Measurements from ENCODE around the gene ERC2.

The ERC2 gene

DNA sequence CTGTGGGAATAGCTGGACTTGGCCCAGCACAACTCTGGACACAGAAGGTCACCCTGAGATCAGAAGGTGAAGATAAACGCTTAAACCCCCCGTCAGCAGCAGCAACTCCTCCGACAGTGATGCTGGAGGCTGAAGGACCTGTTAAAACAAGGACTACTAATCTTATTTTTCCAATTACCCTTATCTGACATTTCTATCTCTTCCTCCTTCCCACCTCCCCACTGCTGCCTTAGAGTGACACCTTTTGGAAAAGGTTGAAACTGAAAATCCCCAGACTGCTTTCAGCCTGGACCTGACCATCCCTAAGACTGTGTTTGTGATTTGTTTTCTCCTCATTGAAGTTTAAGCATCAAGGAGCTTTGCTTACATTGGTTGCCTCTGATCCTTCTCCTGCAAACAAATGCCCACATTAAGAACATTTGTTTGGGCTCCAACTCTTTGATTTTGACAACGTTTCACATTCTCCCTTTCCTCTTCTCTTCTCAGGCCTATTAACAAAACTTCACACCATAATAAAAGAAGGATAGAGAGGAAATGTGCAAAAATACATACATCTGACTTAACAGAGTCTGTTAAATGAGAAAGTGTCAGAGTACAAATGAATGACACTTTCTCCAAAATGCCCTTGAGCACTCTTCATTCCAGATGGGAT is 570.6 kb downstream of the ERC2 start:
- in situ Hi-C loops (cut with MboI; ENCODE audit: low sequenced_read_pairs), result no loop called here

DNA sequence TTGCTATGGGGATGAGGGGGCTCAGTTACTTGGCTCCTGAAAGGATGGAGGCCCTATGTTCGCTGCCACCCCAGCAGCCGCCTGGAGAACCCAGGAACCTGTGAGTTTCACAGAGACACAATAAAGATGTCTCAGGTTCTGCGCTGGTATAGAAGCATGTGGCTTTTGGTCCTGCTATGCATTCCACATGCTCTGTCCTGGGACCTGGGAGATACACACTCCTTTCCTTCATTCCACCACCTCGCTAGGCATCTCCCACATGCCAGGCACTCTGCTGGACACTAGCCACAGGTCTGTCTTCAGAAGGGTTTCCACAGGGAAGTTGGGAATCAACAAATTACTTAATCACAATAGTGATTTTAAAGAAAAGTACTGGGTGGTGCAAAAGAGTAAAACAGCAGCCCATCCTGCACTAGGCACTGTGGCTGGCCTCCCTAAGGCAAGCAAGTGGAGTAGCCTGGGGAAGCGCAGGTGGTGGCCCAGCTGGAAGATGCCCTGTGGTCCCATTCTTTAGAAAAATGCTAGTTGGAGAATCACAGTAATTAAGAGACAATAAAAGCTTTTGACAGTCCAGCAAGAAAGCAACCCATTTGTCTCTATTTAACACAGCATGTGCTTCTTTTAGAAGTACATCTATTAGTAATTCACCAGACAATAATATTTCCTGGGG is 572.2 kb downstream of the ERC2 start:
- in situ Hi-C loops (cut with MboI; ENCODE audit: low sequenced_read_pairs), result no loop called here

DNA sequence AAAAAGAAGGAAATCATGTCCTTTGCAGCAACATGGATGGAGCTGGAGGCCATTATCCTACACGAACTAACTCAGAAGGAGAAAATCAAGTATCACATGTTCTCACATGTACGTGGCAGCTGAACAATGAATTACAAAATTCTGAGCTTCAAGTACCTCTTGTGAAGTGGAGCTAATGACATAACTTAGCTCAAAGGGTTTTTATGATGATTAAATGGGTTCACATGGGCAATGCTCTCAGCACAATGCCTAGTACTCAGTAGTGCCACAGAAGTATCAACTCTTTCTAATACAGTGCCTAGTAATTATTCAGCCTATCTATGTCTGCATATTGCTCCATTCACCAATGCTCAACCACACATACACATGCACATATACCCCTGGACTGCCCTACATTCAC is 573.7 kb downstream of the ERC2 start:
- in situ Hi-C loops (cut with MboI; ENCODE audit: low sequenced_read_pairs), result no loop called here

DNA sequence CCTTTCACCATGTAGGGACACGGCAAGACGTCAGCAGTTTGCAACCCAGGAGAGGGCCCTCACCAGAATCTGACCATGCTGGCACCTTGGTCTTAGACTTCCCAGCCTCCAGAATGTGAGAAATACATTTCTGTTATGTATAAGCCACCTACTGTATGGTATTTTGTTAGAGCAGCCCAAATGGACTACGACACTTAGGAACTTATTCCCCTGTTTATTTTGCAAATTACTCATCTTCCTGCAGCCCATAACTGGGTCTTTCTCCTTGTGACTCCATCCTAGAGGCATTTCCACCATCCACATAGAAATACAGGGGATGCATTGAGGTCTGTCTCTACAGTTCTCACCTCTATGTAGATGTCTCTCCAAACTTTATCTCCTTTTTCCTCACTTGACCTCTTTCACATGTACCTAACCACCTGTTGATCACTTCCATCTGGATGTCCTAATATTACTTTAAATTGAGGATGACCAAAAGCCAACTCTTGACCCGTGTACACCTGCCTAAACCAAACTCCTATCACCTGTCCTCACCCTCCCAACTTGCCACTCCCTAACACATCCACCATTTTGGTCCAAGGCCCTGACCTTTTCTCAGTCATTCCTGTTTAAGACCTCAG is 575.1 kb downstream of the ERC2 start:
- in situ Hi-C loops (cut with MboI; ENCODE audit: low sequenced_read_pairs), result no loop called here

DNA sequence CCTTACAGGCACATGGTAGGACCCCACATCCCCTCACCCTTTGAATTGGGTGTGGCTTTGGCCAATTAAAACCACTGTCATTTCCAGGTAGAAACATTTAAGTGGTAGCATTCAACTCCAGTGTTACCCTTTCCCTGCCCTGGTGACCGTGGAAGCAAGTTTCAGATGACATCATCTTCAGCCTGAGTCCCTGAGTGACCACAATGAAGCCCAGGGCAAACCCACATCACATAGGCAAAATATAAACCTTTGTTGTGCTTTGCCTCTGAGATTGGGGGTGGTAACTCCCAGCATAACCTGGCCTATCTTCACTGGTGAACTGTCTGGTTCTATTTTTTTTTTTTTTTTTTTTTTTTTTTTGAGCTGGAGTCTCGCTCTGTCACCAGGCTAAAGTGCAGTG is 577.2 kb downstream of the ERC2 start:
- in situ Hi-C loops (cut with MboI; ENCODE audit: low sequenced_read_pairs), result no loop called here

DNA sequence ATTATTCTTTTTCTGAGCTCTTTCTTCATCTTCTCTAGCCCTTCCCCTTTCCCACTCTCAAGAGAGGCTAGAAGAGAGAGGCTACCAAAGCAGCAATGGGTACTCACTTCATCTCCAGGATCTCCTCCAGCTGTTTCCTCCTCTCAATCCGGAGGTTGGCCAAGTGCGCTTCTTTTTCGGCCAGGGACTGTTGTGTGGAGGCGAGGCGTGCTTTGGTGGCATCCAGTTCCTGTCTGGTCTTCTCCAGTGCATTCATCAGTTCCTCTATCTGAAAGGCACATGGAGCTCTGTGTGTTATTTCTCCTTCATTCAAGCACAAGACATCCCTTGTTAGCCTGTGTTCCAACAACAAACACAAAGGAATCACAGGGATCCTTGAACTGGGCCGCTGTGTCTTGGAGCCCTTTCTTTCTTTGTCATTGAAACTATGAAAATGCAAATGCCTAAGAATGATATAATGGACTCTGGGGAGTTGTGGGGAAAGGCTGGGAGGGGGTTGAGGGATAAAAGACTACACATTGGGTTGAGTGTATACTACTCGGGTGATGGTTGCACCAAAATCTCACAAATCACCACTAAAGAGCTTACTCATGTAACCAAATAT is 579.9 kb downstream of the ERC2 start:
- in situ Hi-C loops (cut with MboI; ENCODE audit: low sequenced_read_pairs), result no loop called here

DNA sequence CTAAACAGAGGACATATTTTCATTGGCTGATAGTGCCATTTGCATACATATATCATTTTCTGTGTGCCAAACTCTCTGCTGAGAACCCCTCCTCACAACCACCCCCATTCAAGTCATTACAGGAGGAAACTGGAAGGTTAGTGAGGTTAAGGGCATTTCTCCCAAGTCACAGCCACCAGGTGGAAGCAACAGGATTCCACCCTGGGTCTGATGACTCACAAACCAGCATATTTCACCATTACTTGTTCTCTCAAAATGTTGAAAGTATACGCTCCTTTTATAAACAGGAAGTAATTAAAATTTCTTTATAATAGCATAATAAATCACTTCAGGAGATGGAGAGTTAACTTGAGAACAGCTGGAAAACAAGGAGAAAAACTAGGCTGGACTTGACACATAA is 582.5 kb downstream of the ERC2 start:
- in situ Hi-C loops (cut with MboI; ENCODE audit: low sequenced_read_pairs), result no loop called here

DNA sequence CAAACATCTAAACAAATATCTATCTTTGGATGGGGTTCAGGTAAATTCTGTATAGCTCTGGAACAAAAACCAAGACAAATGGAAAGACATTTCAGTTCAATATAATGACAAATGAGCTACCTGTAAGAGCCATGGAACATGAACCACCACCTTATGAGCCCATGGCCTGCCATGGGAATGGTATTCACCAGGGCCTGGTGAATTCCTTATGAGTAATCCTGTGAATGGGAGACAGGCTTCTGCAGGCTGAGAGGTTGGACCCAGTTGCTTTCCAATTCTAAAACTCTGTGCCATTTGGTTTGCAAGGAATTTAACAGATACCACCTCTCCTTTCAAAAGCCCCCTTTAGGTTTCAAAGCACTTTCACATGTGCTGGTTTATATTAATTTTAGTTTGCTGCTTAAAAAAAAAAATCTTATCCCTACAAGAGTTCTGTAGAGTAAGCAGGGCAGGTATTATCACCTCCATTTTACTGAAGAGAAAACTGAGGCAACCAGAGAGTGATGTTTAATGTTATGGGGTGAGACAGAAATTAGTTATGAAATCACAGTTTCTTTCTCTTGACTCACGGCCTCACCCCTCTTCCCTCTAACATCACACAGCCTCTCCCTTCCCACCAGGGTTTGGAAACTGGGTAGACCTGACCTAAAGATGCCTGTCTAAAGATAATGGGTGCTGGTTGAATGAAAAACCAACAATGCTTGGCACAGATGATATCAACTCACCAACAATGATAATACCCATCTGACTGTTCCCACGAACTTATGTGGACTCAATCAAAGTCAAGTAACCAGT is 583.6 kb downstream of the ERC2 start:
- in situ Hi-C loops (cut with MboI; ENCODE audit: low sequenced_read_pairs), result no loop called here

DNA sequence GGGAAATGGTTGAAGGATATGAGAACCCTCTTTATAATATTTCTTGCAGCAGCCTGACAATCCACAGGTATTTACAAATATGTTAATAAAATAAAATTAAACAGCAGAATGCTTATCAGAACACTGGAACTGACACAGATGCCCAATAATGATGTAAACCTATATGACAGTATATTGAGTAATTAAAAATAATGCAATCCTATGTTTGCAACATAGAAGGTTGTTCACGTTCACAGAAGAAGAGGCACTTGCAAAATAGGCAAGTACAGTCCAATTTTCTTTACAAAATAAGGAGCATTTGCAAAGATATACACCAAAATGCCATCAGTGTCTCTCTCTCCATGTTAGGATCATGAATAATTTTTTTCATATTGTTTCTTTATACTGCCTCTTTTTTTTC is 584.2 kb downstream of the ERC2 start:
- in situ Hi-C loops (cut with MboI; ENCODE audit: low sequenced_read_pairs), result no loop called here

DNA sequence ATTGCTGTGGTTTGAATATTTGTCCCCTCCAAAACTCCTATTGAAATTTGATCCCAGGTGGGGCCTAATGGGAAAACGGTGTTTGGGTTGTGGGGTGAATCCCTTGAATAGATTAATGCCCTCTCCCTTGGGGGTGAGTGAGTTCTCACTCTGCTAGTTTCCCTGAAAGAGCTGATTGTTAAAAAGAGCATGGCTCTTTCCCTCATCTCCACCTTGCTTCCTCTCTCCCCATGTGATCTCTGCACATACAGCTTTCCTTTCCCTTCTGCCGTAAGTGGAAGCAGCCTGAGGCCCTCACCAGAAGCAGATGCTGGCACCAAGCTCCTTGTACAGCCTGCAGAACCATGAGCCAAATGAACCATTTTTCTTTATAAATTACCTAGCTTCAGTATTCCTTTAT is 586.3 kb downstream of the ERC2 start:
- in situ Hi-C loops (cut with MboI; ENCODE audit: low sequenced_read_pairs), result no loop called here

DNA sequence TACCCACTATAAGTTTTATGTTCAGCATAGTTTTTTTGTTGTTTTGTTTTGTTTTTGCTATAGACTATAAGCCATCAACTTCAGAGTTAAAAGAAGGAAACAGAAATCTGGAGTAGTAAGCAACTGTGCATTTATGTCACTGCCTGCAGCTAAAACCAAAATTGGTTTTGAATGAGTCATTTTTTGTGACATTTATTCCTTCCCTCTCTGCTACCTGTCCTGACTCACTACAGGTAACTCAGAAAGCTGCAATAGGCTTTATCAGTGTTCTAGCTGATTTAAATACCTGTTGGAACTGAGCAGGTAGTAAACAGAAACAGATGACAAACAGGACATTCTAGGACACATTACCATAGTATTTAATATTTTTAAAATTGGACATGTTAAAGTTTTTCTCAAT is 587.9 kb downstream of the ERC2 start:
- in situ Hi-C loops (cut with MboI; ENCODE audit: low sequenced_read_pairs), result no loop called here

DNA sequence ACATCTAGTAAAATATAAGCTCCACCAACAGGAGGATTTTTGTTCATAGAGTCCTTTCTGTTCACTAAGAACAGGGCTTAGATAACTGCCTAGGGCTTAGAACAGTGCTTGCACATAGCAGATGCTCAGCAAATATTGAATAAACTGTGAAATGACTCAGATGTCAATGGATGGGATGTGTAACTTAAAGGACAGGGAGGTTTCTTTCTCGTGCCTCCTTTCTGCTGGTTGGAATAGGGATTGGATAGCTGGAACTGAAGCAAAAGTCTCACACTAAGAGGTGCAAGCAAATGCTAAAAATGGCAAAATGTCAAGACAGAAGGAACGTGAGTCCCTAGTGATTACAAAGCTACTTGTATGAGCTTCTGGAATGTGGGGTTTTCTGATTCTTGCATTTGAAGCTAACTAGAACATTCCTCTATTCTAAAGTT is 588.4 kb downstream of the ERC2 start:
- in situ Hi-C loops (cut with MboI; ENCODE audit: low sequenced_read_pairs), result no loop called here

DNA sequence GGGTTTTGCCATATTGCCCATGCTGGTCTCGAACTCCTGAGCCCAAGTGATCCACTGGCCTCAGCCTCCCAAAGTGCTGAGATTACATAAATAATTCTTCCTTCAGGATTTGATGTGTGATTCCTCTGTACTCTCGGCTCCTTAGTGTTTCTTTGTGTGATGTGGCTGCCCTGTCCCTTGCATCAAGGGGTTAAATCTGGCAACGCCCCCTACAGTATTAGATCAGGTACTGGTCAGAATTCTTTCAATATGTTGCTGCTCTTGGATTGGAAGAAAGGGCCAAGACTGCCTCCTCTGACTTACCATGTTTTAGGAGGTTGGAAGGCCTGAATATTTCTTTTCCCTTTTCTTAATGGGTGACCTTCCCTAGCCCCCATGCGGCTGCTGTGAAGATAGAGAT is 590.6 kb downstream of the ERC2 start:
- in situ Hi-C loops (cut with MboI; ENCODE audit: low sequenced_read_pairs), result no loop called here

DNA sequence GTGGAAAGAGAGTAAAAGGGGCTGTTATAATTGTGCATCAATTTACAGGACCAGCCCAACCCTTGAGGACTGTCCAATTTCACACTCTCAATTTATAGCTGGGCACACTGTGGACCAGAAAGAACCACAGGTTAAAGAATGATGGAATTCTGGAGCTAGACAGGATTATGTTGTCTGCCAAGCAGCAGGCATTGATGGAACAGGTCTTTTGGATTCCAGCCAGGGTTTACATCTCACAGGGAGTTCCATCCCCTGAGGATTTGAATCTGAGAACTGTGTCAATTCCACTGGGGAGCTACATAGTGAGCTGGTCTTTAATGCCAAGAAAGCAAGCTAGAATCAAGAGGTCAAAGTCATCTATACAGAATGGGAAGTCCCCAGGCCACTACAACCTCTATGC is 591.7 kb downstream of the ERC2 start:
- in situ Hi-C loops (cut with MboI; ENCODE audit: low sequenced_read_pairs), result no loop called here

DNA sequence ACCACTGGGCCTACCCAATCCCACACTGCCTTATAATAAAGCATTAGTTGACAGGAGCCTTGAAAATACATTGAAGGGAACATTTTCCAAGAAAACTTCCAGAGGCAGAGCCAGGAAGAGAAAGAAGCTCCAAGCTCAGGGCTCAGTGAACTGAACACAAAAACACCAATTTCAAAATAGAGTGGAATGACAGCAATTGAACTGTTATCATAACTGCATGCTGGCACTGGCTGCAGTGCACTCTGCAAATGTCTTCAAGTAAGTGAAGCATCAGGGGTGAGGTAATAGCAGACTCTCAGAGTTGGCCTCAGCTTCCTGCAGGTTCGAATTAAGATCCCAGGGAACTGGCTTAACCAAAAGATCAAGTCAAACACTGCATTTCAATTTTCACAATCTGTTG is 593.2 kb downstream of the ERC2 start:
- in situ Hi-C loops (cut with MboI; ENCODE audit: low sequenced_read_pairs), result no loop called here

DNA sequence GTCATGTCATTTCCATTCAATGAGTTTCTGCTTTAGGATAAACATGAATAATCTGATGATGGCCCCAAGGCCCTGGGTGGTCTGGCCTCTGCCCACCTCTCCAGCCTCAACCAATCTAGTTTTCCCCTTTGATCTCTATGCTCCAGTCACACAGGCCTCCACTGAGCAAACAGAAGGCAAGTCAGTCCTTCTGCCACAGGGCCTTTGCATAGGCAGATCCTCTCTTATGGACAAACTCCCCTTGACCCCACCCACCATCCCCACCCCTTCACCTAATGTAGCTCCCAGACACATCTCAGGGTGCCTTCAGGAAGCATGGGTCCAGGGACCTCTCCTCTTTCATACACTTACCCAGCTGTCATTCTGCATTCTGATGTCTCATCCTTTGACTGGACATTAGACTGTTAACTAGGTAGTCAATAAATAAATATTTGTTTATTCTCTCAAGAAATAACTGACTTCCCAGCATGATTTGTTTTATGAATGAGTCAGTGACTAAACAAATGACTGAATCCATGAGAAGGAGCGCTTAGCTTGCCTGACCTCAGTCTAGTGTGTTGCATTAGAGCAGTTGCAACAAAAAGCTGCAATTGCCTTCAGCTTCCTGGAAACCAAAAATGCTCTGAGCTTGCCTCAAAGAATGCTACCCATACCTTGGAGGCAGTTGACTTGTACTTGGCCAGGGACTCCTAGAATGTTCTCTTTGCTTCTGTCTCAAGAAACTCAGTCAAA is 594.6 kb downstream of the ERC2 start:
- in situ Hi-C loops (cut with MboI; ENCODE audit: low sequenced_read_pairs), result no loop called here

DNA sequence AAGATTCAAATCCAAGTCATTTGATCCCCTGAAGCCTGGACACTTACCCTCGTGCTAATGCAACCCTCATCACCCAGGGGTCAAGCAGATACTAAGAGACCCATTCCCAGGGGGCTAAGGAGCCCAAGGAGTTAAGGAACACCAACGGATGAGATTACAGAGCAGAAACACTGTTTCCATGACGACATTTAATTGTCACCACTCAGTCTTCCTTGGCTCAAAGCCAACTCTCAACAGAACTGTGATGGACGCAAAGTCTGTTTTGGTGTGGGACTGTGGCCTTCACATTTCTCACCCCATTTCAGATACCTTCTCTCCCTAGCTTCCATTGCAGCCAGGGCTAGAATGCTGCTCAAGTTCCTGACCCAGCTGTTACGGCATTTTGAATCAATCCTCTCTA is 597.7 kb downstream of the ERC2 start:
- in situ Hi-C loops (cut with MboI; ENCODE audit: low sequenced_read_pairs), result no loop called here

DNA sequence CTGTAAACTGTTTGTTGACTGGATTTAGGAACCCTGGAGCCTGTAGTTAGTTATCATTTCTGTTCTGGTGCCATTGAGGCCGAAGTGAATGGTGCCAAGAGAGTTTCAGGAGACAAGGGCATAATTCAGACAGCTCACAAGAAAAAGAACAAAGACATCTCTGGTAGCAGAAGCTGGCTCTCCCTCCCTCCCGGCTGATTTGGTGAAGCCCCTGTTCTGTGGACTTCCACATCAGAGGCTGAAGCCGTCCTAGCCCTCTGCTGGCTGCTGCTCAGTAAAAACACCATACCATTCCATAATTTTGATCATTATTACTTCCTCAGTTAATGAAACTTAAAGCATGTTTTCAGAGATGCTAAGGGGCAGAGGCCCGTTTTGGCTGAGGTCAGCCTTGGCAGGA is 599.9 kb downstream of the ERC2 start:
- in situ Hi-C loops (cut with MboI; ENCODE audit: low sequenced_read_pairs), result no loop called here

DNA sequence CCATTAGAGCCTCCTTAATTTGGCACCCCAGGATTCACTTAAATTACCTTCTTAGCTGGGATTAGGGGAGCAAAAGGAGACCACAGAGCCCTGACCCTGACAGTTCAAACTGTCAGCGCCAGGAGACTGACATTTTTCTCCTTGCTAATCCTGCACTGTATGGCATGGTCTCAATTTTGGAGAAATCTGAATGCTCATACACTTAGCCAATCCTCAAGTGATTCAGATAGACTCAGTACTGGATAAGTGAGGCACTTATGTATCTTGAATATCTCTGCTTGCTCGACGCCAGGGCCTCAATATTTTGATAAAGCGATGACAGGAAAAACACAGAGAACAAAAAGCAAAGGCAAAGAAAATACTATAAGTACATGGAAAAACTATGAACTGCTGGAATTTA is 605.2 kb downstream of the ERC2 start:
- in situ Hi-C loops (cut with MboI; ENCODE audit: low sequenced_read_pairs), result no loop called here

DNA sequence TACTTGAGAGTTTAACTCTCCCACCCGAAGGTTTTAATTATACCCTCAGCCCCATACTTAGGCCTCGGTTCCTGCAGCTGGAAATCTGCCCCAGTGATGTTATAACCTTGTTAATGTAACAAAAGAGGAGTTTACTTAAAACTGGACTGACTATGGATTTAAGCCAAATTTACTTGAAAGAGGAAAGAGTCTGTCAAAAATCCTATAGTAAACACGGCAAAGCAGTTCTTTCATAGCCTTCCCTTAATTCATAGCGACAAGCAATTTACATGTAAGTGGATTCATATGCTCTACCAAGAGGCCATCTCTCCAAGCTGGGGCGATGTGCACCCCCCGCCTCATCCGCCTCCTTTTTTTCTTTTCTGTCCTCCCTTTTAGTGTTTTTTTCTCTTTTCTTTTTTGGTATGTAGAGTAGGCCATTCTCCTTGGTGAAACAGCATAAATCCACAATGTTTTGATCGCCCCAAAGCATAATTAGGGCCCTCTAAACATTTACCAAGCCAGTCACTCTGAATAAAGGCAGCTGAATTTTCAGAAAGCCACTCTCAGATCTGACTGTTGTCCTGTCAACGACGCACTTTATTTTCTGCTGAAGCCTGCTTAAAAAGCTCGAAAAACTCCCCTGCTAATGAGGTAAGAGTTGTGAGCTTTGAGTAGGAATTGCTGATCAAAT is 608.1 kb downstream of the ERC2 start:
- in situ Hi-C loops (cut with MboI; ENCODE audit: low sequenced_read_pairs), result no loop called here
